C4-2B (cell line): ENCODE data around the gene RDM1.

Experiments
- H3K27ac ChIP-seq: fragments of 450-650 bp; 2 replicates; pipeline ENCODE4 v1.5.1; 2017
- CTCF ChIP-seq: fragments of 450-650 bp; conservative IDR thresholded peaks from 2 replicates; pipeline ENCODE4 v1.5.1; 2017; ENCODE audit warnings: mild to moderate bottlenecking
- ZFX ChIP-seq: fragments of 450-650 bp; IDR thresholded peaks from 2 replicates; pipeline ENCODE4 v1.6.1; 2017

Gene RDM1

GRCh38 chr17:35894206-35894605 is 36.4 kb downstream of the RDM1 start:
- TF ChIP-seq CTCF: no peak
- TF ChIP-seq ZFX: no peak
- no peak overlapping the region for H3K27ac ChIP-seq

- no peak overlapping the region for H3K27ac ChIP-seq
Observed at GRCh38 chr17:35893751-35894150, 36.8 kb downstream of the RDM1 start.

GRCh38 chr17:35892091-35893035 is 38.2 kb downstream of the RDM1 start:
- TF ChIP-seq ZFX (no peak), CTCF (no peak)
- no peak overlapping the region for H3K27ac ChIP-seq

More at GRCh38 chr17:35893751-35894150, 36.8 kb downstream of the RDM1 start:
- TF ChIP-seq CTCF (no peak), ZFX (no peak)

GRCh38 chr17:35891269-35891668 is 39.3 kb downstream of the RDM1 start:
- no peak overlapping the region for H3K27ac ChIP-seq
- TF ChIP-seq CTCF: no peak
- TF ChIP-seq ZFX: no peak

GRCh38 chr17:35890774-35891155 is 39.8 kb downstream of the RDM1 start:
- TF ChIP-seq CTCF (no peak), ZFX (no peak)
- no peak overlapping the region for H3K27ac ChIP-seq

- H3K27ac ChIP-seq: no peak overlapping the region; the same call in 1 of the 2 replicates
- TF ChIP-seq CTCF (no peak), ZFX (no peak)
Observed at GRCh38 chr17:35889818-35890773, 40.5 kb downstream of the RDM1 start.
